ENCODE measurements around the gene NFIC. TPM values are rescaled to one million over a fixed set of nuclear protein-coding genes. Genes with fewer than 3 reads are reported as not detected.

NFIC gene
- total and polyA plus RNA-seq, 2 of the 4 experiments (the other 2 are of a cell fraction): 21.9 to 32.1 TPM

GRCh38 chr19:3433313-3433712 lies 66.9 kb downstream of the NFIC start:
- dilution Hi-C loops (cut with HindIII; ENCODE audit: low sequenced_read_pairs, unreplicated experiment) (no loop called here), in situ Hi-C loops (cut with MboI; ENCODE audit: low sequenced_read_pairs) (loop anchor here (5.0 kb wide), 1 partner anchor 101 kb away; no protein-coding TSS in a partner anchor)

More at GRCh38 chr19:3433313-3433712, 66.9 kb downstream of the NFIC start:
- no peak overlapping the region for H2AK5ac ChIP-seq (ENCODE audit: low read depth, low read length)
- H2BK20ac ChIP-seq (ENCODE audit: low read depth, low read length): no peak overlapping the region
- no peaks in the 10 kb centered on the region for H3K27me3 ChIP-seq (ENCODE audit: control insufficient read depth, insufficient read depth, low read length)
- H2AK9ac ChIP-seq (replicated peaks; ENCODE audit: low read depth, low read length, poor library complexity): no peak overlapping the region
- POLR2A ChIA-PET (ENCODE audit: unreplicated experiment): no interaction called here
- H4K8ac ChIP-seq (ENCODE audit: low read depth in 2 of 2, low read length in 2 of 2): no peak overlapping the region
- no peak overlapping the region for H2AFZ ChIP-seq (replicated peaks; ENCODE audit: low read length, poor library complexity)
- no peak overlapping the region for H2BK15ac ChIP-seq (ENCODE audit: low read depth, low read length)
- H4K91ac ChIP-seq (ENCODE audit: insufficient read depth, low read depth, low read length): no peak overlapping the region
- no peak overlapping the region for H2BK120ac ChIP-seq (ENCODE audit: low read depth, low read length)
- no CpG with 5 or more reads among the region's 12 CpGs for WGBS, 2 experiments (ENCODE audit: extremely low coverage in 2 of 2, insufficient read length in 1 of 2)
- H3K9me1 ChIP-seq (ENCODE audit: insufficient read depth, low read length): no peaks in the 10 kb centered on the region
- no peak overlapping the region for H2BK5ac ChIP-seq (ENCODE audit: low read depth, low read length, poor library complexity, severe bottlenecking)
- no peak overlapping the region for H3K4me2 ChIP-seq (ENCODE audit: low read depth, low read length)
- no peak overlapping the region for H3K14ac ChIP-seq (replicated peaks; ENCODE audit: low read depth, low read length)
- H4K5ac ChIP-seq (ENCODE audit: low read depth, low read length): no peak overlapping the region
- no peak overlapping the region; the same call in 1 of the 2 replicates for H3K56ac ChIP-seq (ENCODE audit: extremely low read depth, insufficient read depth, low read length)
- H3K18ac ChIP-seq (ENCODE audit: low read depth, low read length): no peak overlapping the region
- peaks cover 4% of the 10 kb centered on the region; the same call in 1 of the 2 replicates for H3K9me3 ChIP-seq (ENCODE audit: control insufficient read depth, insufficient read depth, low read length)
- DNase-seq (no peak), ATAC-seq (ENCODE audit: low read depth) (no peak)
- H4K20me1 ChIP-seq (ENCODE audit: insufficient read depth, low read length): peaks cover 16% of the 10 kb centered on the region
- H3K23ac ChIP-seq (ENCODE audit: low read depth, low read length): no peak overlapping the region
- H3K4me1 ChIP-seq (ENCODE audit: control insufficient read depth, insufficient read depth, low read length): peaks cover 13% of the 10 kb centered on the region
- no peak overlapping the region for H3K9ac ChIP-seq (ENCODE audit: low read depth, low read length)
- no peak overlapping the region for H3K4ac ChIP-seq (ENCODE audit: low read depth, low read length)
- no peak overlapping the region for H3K4me3 ChIP-seq (ENCODE audit: insufficient read depth, low read depth, low read length)
- CTCF ChIA-PET: no interaction called here
- H3K36me3 ChIP-seq (ENCODE audit: control insufficient read depth, insufficient read depth, low read length): peaks cover 46% of the 10 kb centered on the region
- TF ChIP-seq RFX5 (IDR thresholded peaks at IDR 0.05; ENCODE audit: low read depth, low read length) (no peak), RAD21 (IDR thresholded peaks at IDR 0.05; ENCODE audit: low read length) (no peak), FOS (IDR thresholded peaks at IDR 0.05; ENCODE audit: low read depth, low read length) (no peak), ELK1 (IDR thresholded peaks at IDR 0.05; ENCODE audit: borderline replicate concordance, low read depth, low read length) (no peak), CHD1 (IDR thresholded peaks at IDR 0.05; ENCODE audit: low read depth, low read length) (no peak), RCOR1 (IDR thresholded peaks at IDR 0.05; ENCODE audit: insufficient replicate concordance, low read length) (no peak)
- intact Hi-C loops (cut with micrococcal nuclease): no loop called here
- H3K27ac ChIP-seq (ENCODE audit: insufficient read depth, low read length): no peak overlapping the region
- no TSS peak for BruUV-seq (replicated peaks)
- peaks cover 32 to 62% of the 10 kb centered on the region in 2 experiments for H3K79me1 ChIP-seq (ENCODE audit: low read depth in 1 of 2, low read length in 2 of 2)
